Fibroblast of pulmonary artery (primary cell): Measurements from ENCODE around the gene NSD1.

Experiments
- DNase-seq: peaks from one replicate; pipeline ENCODE4 v3.0.0-alpha.2; 2010; ENCODE audit warnings: low read depth
- H3K4me3 ChIP-seq: replicated peaks from 2 replicates; pipeline ENCODE4 v1.5.1; 2011; ENCODE audit warnings: low read depth, mild to moderate bottlenecking, control low read depth, low read length, moderate library complexity
- TF ChIP-seq, protein P1 (sequence below): IDR thresholded peaks from 2 replicates; pipeline ENCODE4 v1.5.1; 2011; ENCODE audit warnings: mild to moderate bottlenecking, control low read depth, low read length, inconsistent platforms; ENCODE audit errors: missing control alignments

The NSD1 gene

DNA sequence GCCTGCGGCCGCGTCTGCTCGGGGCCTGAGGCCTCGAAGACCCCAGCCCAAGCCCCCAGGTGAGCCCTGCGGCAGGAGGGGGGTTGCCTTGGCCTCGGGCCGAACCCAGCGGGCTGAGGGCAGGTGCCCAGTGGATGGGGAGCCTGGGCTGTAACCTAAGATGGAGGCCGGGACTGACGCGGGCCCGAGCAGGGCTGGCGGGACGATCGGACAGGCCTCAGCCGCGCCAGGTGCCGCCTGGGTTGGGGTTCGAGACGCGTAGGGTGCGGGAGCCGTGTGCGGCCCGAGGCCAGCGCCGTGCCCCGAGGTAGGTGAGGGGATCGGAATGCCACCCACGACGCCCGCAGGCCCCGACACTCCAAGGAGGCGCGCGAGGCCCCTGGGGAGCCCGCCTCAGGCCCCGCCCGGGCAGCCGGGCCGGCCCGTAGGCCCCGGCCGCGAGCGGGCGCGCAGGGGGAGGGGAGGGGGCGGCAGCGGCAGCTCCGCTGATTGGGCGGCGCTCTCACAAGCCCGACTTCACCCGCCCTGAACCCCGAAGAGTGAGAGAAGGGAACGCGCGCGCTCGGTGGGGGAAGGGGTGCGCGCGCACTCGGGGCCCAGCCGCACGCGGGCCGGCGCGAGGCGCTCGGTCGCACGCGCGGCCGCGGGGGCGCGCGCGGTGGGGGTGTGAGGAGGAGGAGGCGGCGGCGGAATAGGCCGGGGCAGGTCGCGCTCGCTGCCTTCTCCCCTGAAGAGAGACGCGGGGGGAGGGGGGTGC is at the start of gene NSD1:
Gene NSD1, plus strand, starts transcription at position 678 of the 757 bp plus-strand sequence. CDS start 1,331 bp downstream, outside the sequence.
- DNase-seq = peak; percentile 63
- H3K4me3 ChIP-seq = peak within 1 kb of the TSS; percentile 58

DNA sequence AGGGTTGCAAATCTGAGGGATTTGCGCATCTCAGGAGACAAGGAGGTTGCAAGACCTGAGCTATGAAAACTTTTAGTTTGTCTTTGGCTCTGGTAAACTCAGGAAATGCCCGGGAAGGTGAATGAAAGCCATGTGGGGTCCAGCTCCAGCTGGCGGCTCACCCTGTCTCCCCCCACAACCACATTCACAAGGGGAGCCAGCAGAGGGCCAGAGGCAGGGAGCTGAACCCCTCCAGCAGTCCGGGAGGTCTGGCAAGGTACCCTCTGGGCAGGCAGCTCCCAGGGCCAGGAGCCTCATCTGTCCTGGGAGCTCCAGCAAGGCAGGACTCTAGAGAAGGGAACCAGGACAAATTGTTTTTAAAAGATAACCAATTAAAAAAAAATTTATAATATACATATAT is 49.4 kb upstream of the NSD1 start:
- DNase-seq = no peak

More for the DNA sequence above, at the start of gene NSD1:
- TF ChIP-seq, protein P1, sequence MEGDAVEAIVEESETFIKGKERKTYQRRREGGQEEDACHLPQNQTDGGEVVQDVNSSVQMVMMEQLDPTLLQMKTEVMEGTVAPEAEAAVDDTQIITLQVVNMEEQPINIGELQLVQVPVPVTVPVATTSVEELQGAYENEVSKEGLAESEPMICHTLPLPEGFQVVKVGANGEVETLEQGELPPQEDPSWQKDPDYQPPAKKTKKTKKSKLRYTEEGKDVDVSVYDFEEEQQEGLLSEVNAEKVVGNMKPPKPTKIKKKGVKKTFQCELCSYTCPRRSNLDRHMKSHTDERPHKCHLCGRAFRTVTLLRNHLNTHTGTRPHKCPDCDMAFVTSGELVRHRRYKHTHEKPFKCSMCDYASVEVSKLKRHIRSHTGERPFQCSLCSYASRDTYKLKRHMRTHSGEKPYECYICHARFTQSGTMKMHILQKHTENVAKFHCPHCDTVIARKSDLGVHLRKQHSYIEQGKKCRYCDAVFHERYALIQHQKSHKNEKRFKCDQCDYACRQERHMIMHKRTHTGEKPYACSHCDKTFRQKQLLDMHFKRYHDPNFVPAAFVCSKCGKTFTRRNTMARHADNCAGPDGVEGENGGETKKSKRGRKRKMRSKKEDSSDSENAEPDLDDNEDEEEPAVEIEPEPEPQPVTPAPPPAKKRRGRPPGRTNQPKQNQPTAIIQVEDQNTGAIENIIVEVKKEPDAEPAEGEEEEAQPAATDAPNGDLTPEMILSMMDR = no peak

GRCh38 chr5:177085985-177086653 is 47.5 kb upstream of the NSD1 start:
- TF ChIP-seq, protein P1 = no peak
- H3K4me3 ChIP-seq = no peak overlapping the region
- DNase-seq = no peak

More for the DNA sequence above, 49.4 kb upstream of the NSD1 start:
- TF ChIP-seq, protein P1 = no peak
- no peak overlapping the region for H3K4me3 ChIP-seq

DNA sequence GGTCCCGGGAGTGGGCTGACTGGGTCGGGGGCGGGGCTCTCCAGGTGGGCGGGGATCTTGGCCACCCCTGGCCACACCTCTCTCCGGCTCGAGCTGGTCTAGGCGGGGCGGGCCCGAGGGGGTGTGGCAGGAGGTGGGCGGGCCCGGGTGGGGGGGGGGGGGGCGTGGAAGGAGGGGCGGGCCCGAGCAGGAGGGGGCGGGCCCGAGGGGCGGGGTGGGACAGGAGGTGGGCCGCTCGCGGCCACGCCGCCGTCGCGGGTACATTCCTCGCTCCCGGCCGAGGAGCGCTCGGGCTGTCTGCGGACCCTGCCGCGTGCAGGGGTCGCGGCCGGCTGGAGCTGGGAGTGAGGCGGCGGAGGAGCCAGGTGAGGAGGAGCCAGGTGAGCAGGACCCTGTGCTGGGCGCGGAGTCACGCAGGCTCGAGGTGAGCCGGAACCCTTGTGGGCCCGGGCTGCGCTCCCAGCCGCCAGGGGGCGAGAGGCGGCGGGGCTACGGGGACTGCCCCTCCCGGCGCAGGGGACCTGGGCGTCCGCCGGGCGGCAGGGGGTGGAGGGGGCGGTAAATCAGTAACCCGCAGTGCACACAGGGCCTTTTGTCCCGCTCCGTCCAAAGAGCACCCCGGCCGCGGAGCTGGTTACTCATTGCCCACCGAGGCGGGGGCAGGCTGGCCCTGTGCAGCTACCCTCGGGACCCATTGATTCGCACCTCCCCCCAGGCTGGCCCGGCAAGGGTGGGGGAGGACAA is 46.7 kb upstream of the NSD1 start, which contains the start of gene FGFR4:
Gene FGFR4, plus strand, starts transcription at position 262 of the 744 bp plus-strand sequence. CDS start 2,688 bp downstream, outside the sequence.
- H3K4me3 ChIP-seq = peak within 1 kb of the TSS; percentile 46
- TF ChIP-seq, protein P1 = peak; percentile 24
- DNase-seq = peak; percentile 53

GRCh38 chr5:177087398-177088005 is 46.1 kb upstream of the NSD1 start:
- H3K4me3 ChIP-seq = peak overlapping the region; percentile 46
- no peak for DNase-seq
- TF ChIP-seq, protein P1 = no peak

DNA sequence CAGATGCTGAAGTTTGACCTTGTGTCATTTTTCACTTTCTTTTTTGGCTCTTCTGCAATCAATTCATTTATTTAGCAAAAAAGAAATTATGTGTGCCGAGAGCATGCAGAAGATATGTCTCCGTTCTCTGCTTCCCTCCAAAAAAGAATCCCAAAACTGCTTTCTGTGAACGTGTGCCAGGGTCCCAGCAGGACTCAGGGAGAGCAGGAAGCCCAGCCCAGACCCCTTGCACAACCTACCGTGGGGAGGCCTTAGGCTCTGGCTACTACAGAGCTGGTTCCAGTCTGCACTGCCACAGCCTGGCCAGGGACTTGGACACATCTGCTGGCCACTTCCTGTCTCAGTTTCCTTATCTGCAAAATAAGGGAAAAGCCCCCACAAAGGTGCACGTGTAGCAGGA is 44.4 kb upstream of the NSD1 start:
- TF ChIP-seq, protein P1 = no peak
- H3K4me3 ChIP-seq = no peak overlapping the region
- DNase-seq = peak; percentile 57
